Kidney (tissue), 14 donors: ENCODE results near the gene EXOSC1. TPM values are rescaled to one million over a fixed set of nuclear protein-coding genes. Genes with fewer than 3 reads are reported as not detected.

Source experiments
- DNase-seq, 5 donors: peaks; one replicate each; pipeline ENCODE4 v3.0.0-alpha.2; 2013 to 2020
- FAIRE-seq: peaks from 2 replicates; lab custom pipeline; 2012; peaks lifted over from hg19 to GRCh38; lab: Jason Lieb, UNC
- H3K27ac ChIP-seq, 2 donors: one replicate each; pipeline ENCODE4 v1.7.0; 2013; ENCODE audit warnings: low read depth in 2 of 2, low read length in 2 of 2, inconsistent platforms in 1 of 2
- H3K27me3 ChIP-seq: one replicate; pipeline ENCODE4 v1.7.1; 2013; ENCODE audit warnings: low read length, inconsistent platforms; ENCODE audit not compliant: control insufficient read depth, insufficient read depth
- H3K36me3 ChIP-seq, 3 donors: one replicate each; pipeline versions ENCODE4 v1.7.0 to v1.7.1; 2013; ENCODE audit warnings: low read length in 3 of 3, control low read depth in 1 of 3, inconsistent platforms in 1 of 3; ENCODE audit not compliant: insufficient read depth in 3 of 3, control insufficient read depth in 2 of 3
- H3K4me1 ChIP-seq, 3 donors: one replicate each; pipeline versions ENCODE4 v1.7.0 to v1.7.1; 2013; ENCODE audit warnings: low read length in 3 of 3, inconsistent platforms in 1 of 3, low read depth in 1 of 3; ENCODE audit not compliant: control insufficient read depth in 2 of 3, insufficient read depth in 2 of 3
- H3K4me3 ChIP-seq, 3 donors: one replicate each; pipeline versions ENCODE4 v1.7.0 to v1.8.1; 2013; ENCODE audit warnings: low read length in 3 of 3, control low read depth in 1 of 3, inconsistent platforms in 1 of 3
- H3K9ac ChIP-seq, 3 donors: one replicate each; pipeline versions ENCODE4 v1.7.0 to v1.7.1; 2013; ENCODE audit warnings: low read length in 3 of 3, control low read depth in 1 of 3, inconsistent platforms in 1 of 3
- H3K9me3 ChIP-seq, 3 donors: one replicate each; pipeline versions ENCODE4 v1.7.0 to v1.7.1; 2013; ENCODE audit warnings: low read length in 3 of 3, control low read depth in 1 of 3, inconsistent platforms in 1 of 3; ENCODE audit not compliant: control insufficient read depth in 2 of 3, insufficient read depth in 1 of 3
- intact Hi-C: fragments of 100-400 bp; cut with DNase I; formaldehyde crosslinking; loops from one replicate; pipeline ENCODE4 v1.11.1; 2022
- polyA plus RNA-seq: library from polyadenylated mRNA; stranded (reverse); fragments of 350-450 nt; fragmentation: Illumina TruSeq; extraction: RNeasy Lipid Tissue Mini Kit (QIAGEN cat#74804); gene quantifications from one replicate; pipeline ENCODE4 v1.2.3, GENCODE V29; 2014; ENCODE audit warnings: low read depth, low replicate concordance; ENCODE audit not compliant: insufficient read depth
- total RNA-seq: library from RNA; stranded (reverse); fragmentation: NEBNext Ultra II Directional; extraction: Animal tissue kit (Norgen Biotek cat#: 25700); gene quantifications from one replicate; pipeline ENCODE4 v1.2.1, GENCODE V29; 2021
- TF ChIP-seq, protein P1 (sequence below): IDR thresholded peaks from 3 replicates; pipeline ENCODE4 v1.5.1; 2012; ENCODE audit warnings: mild to moderate bottlenecking, moderate library complexity, borderline replicate concordance; ENCODE audit not compliant: insufficient read depth; ENCODE audit errors: extremely low read depth
- donor health status: control.
- donor health status: control.
- donor health status: control.
- donor health status: control.
- donor health status: control.
- donor health status: DM: yes; HTN: yes; CAD: no.
- donor health status: Normal renal cell carcinoma (clear cell type).

Gene EXOSC1
- total and polyA plus RNA-seq, 2 donors from 2014 or later, result 28.8 to 40.9 TPM

DNA sequence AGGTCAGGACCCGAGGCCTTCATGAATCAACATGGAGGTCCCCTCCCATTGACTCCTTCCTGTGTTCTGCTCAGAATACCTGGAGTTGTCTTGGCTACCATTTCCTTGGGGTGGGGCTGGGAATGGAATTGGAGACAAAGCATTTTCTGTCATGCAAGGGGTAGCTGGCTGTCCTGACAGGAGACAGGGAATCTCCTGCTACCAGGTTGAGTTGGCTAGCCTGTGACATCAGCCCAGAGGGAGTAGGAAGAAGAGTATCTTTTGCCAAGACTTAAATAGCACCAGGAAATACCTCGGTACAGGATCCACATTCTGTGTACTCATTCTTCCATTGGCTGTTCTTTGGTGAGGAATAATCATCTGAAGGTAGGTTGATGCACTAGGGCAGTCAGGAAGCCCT, 5.0 kb upstream of the EXOSC1 start:
- FAIRE-seq (no peak), DNase-seq (no peak)
- H3K4me3 ChIP-seq, result no peak overlapping the region
- TF ChIP-seq, protein P1, sequence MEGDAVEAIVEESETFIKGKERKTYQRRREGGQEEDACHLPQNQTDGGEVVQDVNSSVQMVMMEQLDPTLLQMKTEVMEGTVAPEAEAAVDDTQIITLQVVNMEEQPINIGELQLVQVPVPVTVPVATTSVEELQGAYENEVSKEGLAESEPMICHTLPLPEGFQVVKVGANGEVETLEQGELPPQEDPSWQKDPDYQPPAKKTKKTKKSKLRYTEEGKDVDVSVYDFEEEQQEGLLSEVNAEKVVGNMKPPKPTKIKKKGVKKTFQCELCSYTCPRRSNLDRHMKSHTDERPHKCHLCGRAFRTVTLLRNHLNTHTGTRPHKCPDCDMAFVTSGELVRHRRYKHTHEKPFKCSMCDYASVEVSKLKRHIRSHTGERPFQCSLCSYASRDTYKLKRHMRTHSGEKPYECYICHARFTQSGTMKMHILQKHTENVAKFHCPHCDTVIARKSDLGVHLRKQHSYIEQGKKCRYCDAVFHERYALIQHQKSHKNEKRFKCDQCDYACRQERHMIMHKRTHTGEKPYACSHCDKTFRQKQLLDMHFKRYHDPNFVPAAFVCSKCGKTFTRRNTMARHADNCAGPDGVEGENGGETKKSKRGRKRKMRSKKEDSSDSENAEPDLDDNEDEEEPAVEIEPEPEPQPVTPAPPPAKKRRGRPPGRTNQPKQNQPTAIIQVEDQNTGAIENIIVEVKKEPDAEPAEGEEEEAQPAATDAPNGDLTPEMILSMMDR, result no peak
- no peak overlapping the region for H3K9ac ChIP-seq
- H3K36me3 ChIP-seq, result peaks cover 0 to 3% (median 2%) of the 10 kb centered on the region in 3 donors
- intact Hi-C loops, result no loop called here
- H3K4me1 ChIP-seq, result peaks cover 0 to 13% (median 12%) of the 10 kb centered on the region in 3 donors
- H3K9me3 ChIP-seq, result no peaks in the 10 kb centered on the region
- H3K27ac ChIP-seq, result no peak overlapping the region
- H3K27me3 ChIP-seq, result no peaks in the 10 kb centered on the region

DNA sequence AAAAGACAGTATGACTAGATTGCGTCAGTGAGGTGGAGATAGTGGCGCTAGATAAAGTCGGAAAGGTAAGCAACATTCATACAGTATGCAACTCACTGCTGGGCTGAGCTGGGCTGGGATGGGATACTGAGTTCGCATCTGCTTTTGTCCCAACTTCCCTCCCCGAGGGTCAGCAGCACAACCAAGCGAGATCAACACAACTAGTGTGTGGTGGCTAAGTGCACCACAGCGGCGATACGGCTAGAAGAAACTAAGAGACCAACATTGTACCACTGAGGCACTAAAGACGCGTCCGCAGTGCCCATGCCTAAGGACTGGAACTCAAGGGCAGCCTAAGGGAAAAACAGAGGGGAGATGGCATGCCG, 467 bp downstream of the EXOSC1 start:
- Histone ChIP-seq H3K9me3 (no peaks in the 10 kb centered on the region), H3K27ac (peak overlapping the region; percentile 2 to 69), H3K9ac (peak overlapping the region; percentile 82 to 93 (median 84)), H3K4me1 (peaks cover 0 to 17% (median 10%) of the 10 kb centered on the region in 3 donors), H3K36me3 (peaks cover 0 to 5% (median 0%) of the 10 kb centered on the region in 3 donors), H3K4me3 (peak overlapping the region; percentile 94 to 100 (median 97)), H3K27me3 (no peaks in the 10 kb centered on the region)
- DNase-seq, result no peak
- intact Hi-C loops, result no loop called here
- no peak for FAIRE-seq
- TF ChIP-seq, protein P1, result no peak

DNA sequence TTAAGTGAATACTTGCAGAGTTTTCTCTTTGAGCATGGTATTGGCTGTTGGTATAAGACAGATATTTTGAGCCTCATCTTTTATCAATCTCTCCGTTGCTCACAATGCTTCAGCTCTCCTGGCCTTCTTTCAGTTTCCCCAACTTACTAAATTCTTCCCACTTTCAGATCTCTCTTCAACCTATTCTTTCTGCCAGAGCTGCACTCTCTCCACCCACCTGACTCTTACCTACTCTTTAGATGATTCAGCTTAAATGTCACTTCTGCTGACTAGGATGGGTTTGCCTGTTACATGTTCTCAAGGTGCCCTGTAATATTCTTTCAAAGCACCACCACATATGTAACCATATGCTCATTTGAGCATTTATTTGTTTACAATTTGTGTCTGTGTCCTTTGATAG, 1.6 kb downstream of the EXOSC1 start:
- H3K36me3 ChIP-seq, result peaks cover 0 to 5% (median 1%) of the 10 kb centered on the region in 3 donors
- H3K9ac ChIP-seq, result no peak overlapping the region
- no peak overlapping the region for H3K4me3 ChIP-seq
- H3K27me3 ChIP-seq, result no peaks in the 10 kb centered on the region
- no peak overlapping the region for H3K27ac ChIP-seq
- intact Hi-C loops, result no loop called here
- H3K4me1 ChIP-seq, result peaks cover 0 to 16% (median 10%) of the 10 kb centered on the region in 3 donors
- DNase-seq, result no peak
- TF ChIP-seq, protein P1, result no peak
- FAIRE-seq, result no peak
- no peaks in the 10 kb centered on the region for H3K9me3 ChIP-seq

DNA sequence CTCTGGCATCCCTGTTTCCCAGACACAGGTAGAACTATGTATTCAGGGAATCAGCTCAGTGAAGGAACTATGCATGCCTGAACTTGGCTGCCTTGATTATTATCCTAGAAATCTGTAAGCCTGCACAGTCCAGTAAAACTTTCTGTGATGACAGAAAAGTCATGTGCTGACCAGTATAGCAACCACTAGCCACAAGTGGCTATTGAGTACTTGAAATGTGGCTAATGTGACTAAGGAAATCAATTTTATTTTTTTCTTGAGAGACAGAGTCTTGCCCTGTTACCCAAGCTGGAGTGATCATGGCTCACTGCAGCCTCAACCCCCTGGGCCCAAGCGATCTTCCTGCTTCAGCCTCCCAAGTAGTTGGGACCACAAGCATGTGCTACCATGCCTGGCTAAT, 3.5 kb downstream of the EXOSC1 start:
- Histone ChIP-seq H3K36me3 (peaks cover 0 to 11% (median 8%) of the 10 kb centered on the region in 3 donors), H3K27me3 (no peaks in the 10 kb centered on the region), H3K9ac (no peak overlapping the region), H3K27ac (no peak overlapping the region), H3K9me3 (no peaks in the 10 kb centered on the region), H3K4me1 (peaks cover 0 to 13% (median 5%) of the 10 kb centered on the region in 3 donors), H3K4me3 (no peak overlapping the region)
- no peak for FAIRE-seq
- DNase-seq, result no peak
- TF ChIP-seq, protein P1, result no peak
- intact Hi-C loops, result no loop called here
